Measurements from ENCODE around the gene NLRP1. TPM values are rescaled to one million over a fixed set of nuclear protein-coding genes. Genes with fewer than 3 reads are reported as not detected.
A peak's percentile ranks its signal among the peaks of the same experiment; 100 is the strongest.

Gene NLRP1
- total and polyA plus RNA-seq, 2 donors (not counting 3 experiments of a cell fraction or from before 2014, with no cell fraction given) = 43.8 to 53.9 TPM

GRCh38 chr17:5526821-5527598 lies 57.3 kb downstream of the NLRP1 start:
- Histone ChIP-seq H3K27ac (ENCODE audit: insufficient read depth, low read depth, low read length) (peak overlapping the region; percentile 96), H4K20me1 (replicated peaks; ENCODE audit: control insufficient read depth, extremely low read depth, insufficient read depth, low read length) (no peaks in the 10 kb centered on the region), H3K9ac (replicated peaks; ENCODE audit: extremely low read depth, insufficient read depth, low read length) (peak overlapping the region; percentile 69), H3K9me3 (replicated peaks; ENCODE audit: control insufficient read depth, insufficient read depth, low read length) (no peaks in the 10 kb centered on the region), H3K79me2 (ENCODE audit: control insufficient read depth, insufficient read depth, low read length) (no peaks in the 10 kb centered on the region), H3K27me3 (ENCODE audit: control insufficient read depth in 2 of 2, insufficient read depth in 2 of 2, low read length in 2 of 2) (no peaks in the 10 kb centered on the region), H3K4me2 (ENCODE audit: insufficient read depth, low read length) (peak overlapping the region; percentile 29), H2AFZ (ENCODE audit: low read depth, low read length) (no peak overlapping the region), H3K4me3 (replicated peaks in 1 of 3; ENCODE audit: insufficient read depth in 1 of 3, low read depth in 1 of 3, low read length in 3 of 3) (no peak overlapping the region), H3K36me3 (ENCODE audit: control insufficient read depth in 2 of 2, extremely low read depth in 1 of 2, insufficient read depth in 2 of 2, low read length in 2 of 2) (peaks cover 10 to 30% of the 10 kb centered on the region in 2 experiments), H3K9me1 (replicated peaks; ENCODE audit: control insufficient read depth, extremely low read depth, insufficient read depth, low read length) (no peaks in the 10 kb centered on the region), H3K4me1 (ENCODE audit: control insufficient read depth, extremely low read depth, insufficient read depth, low read length) (peaks cover 18% of the 10 kb centered on the region)
- ChIA-PET POLR2A (interaction anchor here (0.6 to 1.6 kb wide), 3 partner anchors 19 to 57 kb away, joined by 3 to 9 read pairs (median 3); partner anchors contain the start of genes DERL2 and MIS12), CTCF (interaction anchor here (0.8 to 1.7 kb wide), 8 partner anchors 10 to 88 kb away, joined by 3 to 7 read pairs (median 3); partner anchors contain the start of genes C1QBP, DERL2, MIS12 and NLRP1)
- FAIRE-seq (peak; percentile 100), DNase-seq (ENCODE audit: low read depth, low spot score) (peak; percentile 97)
- TF ChIP-seq JUN (IDR thresholded peaks at IDR 0.05; ENCODE audit: borderline replicate concordance, insufficient read depth, insufficient read length, low read depth) (peak; percentile 100), FOS (IDR thresholded peaks at IDR 0.05; ENCODE audit: borderline replicate concordance, insufficient read depth, low read length) (peak; percentile 89), CTCF (IDR thresholded peaks at IDR 0.05; ENCODE audit: extremely low read depth in 1 of 2, insufficient read depth in 1 of 2, low read depth in 1 of 2, low read length in 2 of 2) (no peak), GATA2 (IDR thresholded peaks at IDR 0.05; ENCODE audit: insufficient read depth, insufficient read length, low read depth, low read length) (no peak), POLR2A (IDR thresholded peaks at IDR 0.05; ENCODE audit: low read depth, low read length) (peak; percentile 60), MAX (IDR thresholded peaks at IDR 0.05; ENCODE audit: insufficient read depth, insufficient read length) (no peak), EZH2 (IDR thresholded peaks at IDR 0.05; ENCODE audit: borderline replicate concordance, low read depth, low read length, severe bottlenecking) (no peak), POLR2AphosphoS5 (IDR thresholded peaks at IDR 0.05; ENCODE audit: insufficient read depth, low read depth, low read length) (peak; percentile 80), MYC (IDR thresholded peaks at IDR 0.05; ENCODE audit: low read depth, low read length) (peak; percentile 5)
- dilution Hi-C loops (cut with MboI; ENCODE audit: extremely low pct_ligation_motif_present, low sequenced_read_pairs) (no loop called here), intact Hi-C loops (cut with micrococcal nuclease) (loop anchor here (1.0 kb wide), 3 partner anchors 27 to 57 kb away; partner anchors contain the start of genes DERL2, MIS12 and NLRP1)
- TSS peak; percentile 65 for BruUV-seq (replicated peaks)

Data from endothelial cell of umbilical vein (primary cell).